ENCODE data around the gene COL27A1. TPM values are rescaled to one million over a fixed set of nuclear protein-coding genes. Genes with fewer than 3 reads are reported as not detected.
"Not testable (repeated sequence)": the region's sequence is repeated elsewhere in the genome, so short reads cannot be mapped to it uniquely, and the experiment has no call there.

The COL27A1 gene
- total RNA-seq, 2 donors from 2014 or later, result 18.5 to 57.1 TPM

DNA sequence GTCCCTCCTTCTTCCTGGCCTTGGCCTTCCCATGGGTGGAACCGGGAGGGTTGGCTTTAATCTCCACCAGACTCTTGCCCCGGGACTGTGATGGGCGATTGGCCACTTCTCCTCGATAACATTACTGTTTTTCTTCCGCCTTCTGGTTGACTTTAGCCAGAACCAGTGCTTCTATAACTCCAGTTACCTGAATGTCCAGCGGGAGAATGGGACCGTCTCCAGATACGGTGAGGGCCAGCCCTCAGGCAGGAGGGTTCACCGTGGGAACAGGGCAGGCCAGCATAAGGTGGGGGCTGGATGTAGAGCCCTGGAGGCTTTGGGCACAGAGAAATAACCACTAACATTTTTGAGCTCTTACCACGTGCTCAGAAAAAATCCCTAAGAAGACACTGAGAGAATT, 175.3 kb downstream of the COL27A1 start:
- H3K9me3 ChIP-seq, result no peaks in the 10 kb centered on the region
- peaks cover 5% of the 10 kb centered on the region for H3K36me3 ChIP-seq
- H3K27me3 ChIP-seq (replicated peaks; ENCODE audit: insufficient read depth), result no peaks in the 10 kb centered on the region
- H3K27ac ChIP-seq, result no peak overlapping the region
- no peak for ATAC-seq (ENCODE audit: insufficient number of reproducible peaks, low FRiP score, low read depth)
- no peak for DNase-seq (ENCODE audit: low spot score)
- no peak for TF ChIP-seq CTCF (IDR thresholded peaks at IDR 0.05)
- H3K4me3 ChIP-seq, result no peak overlapping the region
- H3K4me1 ChIP-seq (ENCODE audit: control insufficient read depth in 1 of 2, low read depth in 2 of 2), result no peaks in the 10 kb centered on the region

- DNase-seq (ENCODE audit: low spot score); H3K27ac ChIP-seq; H3K4me3 ChIP-seq; H3K4me1 ChIP-seq (ENCODE audit: control insufficient read depth in 1 of 2, low read depth in 2 of 2); H3K9me3 ChIP-seq; H3K27me3 ChIP-seq (replicated peaks; ENCODE audit: insufficient read depth); H3K36me3 ChIP-seq; ATAC-seq (ENCODE audit: insufficient number of reproducible peaks, low FRiP score, low read depth): not testable (repeated sequence)
Observed at GRCh38 chr9:114331229-114332195, 176.2 kb downstream of the COL27A1 start.

- H3K27me3 ChIP-seq (replicated peaks; ENCODE audit: insufficient read depth); H3K9me3 ChIP-seq; H3K4me3 ChIP-seq; DNase-seq (ENCODE audit: low spot score); ATAC-seq (ENCODE audit: insufficient number of reproducible peaks, low FRiP score, low read depth); H3K4me1 ChIP-seq (ENCODE audit: control insufficient read depth in 1 of 2, low read depth in 2 of 2); H3K27ac ChIP-seq: not testable (repeated sequence)
- H3K36me3 ChIP-seq, result peaks cover 17% of the 10 kb centered on the region
Observed at GRCh38 chr9:114332474-114333040, 177.2 kb downstream of the COL27A1 start.

GRCh38 chr9:114333718-114334117, 178.4 kb downstream of the COL27A1 start:
- H3K36me3 ChIP-seq, result peaks cover 24% of the 10 kb centered on the region
- ATAC-seq (ENCODE audit: insufficient number of reproducible peaks, low FRiP score, low read depth); H3K27me3 ChIP-seq (replicated peaks; ENCODE audit: insufficient read depth); H3K4me3 ChIP-seq; H3K9me3 ChIP-seq; DNase-seq (ENCODE audit: low spot score); H3K27ac ChIP-seq; H3K4me1 ChIP-seq (ENCODE audit: control insufficient read depth in 1 of 2, low read depth in 2 of 2): not testable (repeated sequence)

DNA sequence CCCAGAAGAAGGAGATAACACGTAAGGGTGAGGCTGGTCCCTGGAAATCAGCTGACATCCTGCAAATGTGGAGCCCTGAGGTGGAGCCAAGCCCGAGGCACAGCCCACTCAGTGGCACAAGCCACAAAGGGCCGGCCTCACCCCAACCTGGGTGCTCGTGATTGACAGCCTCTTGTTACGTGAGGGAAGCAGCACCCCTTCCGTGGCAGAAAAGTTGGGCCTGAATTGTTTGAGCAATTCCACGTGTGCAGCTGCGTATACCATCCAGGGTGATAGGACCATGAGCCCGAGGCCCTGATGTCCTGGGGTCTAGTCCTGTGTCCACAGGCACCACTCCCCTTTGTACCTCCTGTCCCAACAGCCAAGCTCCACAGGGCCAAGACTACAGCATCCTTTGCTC, 179.2 kb downstream of the COL27A1 start:
- peaks cover 29% of the 10 kb centered on the region for H3K36me3 ChIP-seq
- no peak for ATAC-seq (ENCODE audit: insufficient number of reproducible peaks, low FRiP score, low read depth)
- DNase-seq (ENCODE audit: low spot score), result no peak
- H3K27ac ChIP-seq, result no peak overlapping the region
- H3K4me3 ChIP-seq, result no peak overlapping the region
- no peaks in the 10 kb centered on the region for H3K9me3 ChIP-seq
- no peaks in the 10 kb centered on the region for H3K27me3 ChIP-seq (replicated peaks; ENCODE audit: insufficient read depth)
- no peak for TF ChIP-seq CTCF (IDR thresholded peaks at IDR 0.05)
- H3K4me1 ChIP-seq (ENCODE audit: control insufficient read depth in 1 of 2, low read depth in 2 of 2), result no peaks in the 10 kb centered on the region

DNA sequence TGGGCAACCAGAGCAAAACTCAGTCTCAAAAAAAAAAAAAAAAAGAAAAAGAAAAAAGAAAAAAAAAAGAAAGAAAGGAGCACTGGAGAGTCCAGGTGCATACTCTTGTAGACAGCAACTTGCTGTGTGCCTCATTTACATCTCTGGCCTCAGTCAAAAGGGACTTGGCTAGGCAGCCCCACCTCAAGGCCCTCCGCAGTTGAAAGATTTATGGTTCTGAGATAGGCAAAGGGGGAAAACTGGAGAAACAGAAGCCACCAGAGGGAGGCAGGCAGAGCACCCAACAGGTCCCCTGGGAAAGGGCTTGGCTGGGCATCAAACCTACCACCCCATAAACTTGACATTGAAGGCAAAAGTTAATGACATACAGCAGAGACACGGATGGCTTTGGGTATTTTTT, 180.4 kb downstream of the COL27A1 start:
- Histone ChIP-seq H3K27me3 (replicated peaks; ENCODE audit: insufficient read depth) (no peaks in the 10 kb centered on the region), H3K36me3 (peaks cover 42% of the 10 kb centered on the region), H3K4me3 (no peak overlapping the region), H3K9me3 (no peaks in the 10 kb centered on the region), H3K4me1 (ENCODE audit: control insufficient read depth in 1 of 2, low read depth in 2 of 2) (no peaks in the 10 kb centered on the region), H3K27ac (no peak overlapping the region)
- TF ChIP-seq CTCF (IDR thresholded peaks at IDR 0.05), result no peak
- DNase-seq (ENCODE audit: low spot score) (no peak), ATAC-seq (ENCODE audit: insufficient number of reproducible peaks, low FRiP score, low read depth) (no peak)
